ENCODE data around the gene AGR3.

The AGR3 gene

GRCh38 chr7:16810112-16810511 lies 71.7 kb downstream of the AGR3 start:
- Histone ChIP-seq H3K9me3 (ENCODE audit: control insufficient read depth, insufficient read depth, low read depth, low read length) (no peaks in the 10 kb centered on the region), H3K4me3 (ENCODE audit: low read depth, low read length) (no peak overlapping the region), H3K36me3 (ENCODE audit: control insufficient read depth in 2 of 2, insufficient read depth in 1 of 2, low read length in 2 of 2) (no peaks in the 10 kb centered on the region), H3K4me1 (ENCODE audit: control insufficient read depth, insufficient read depth, low read length) (peaks cover 7% of the 10 kb centered on the region), H3K27ac (ENCODE audit: extremely low read depth, low read depth, low read length) (no peak overlapping the region)
- TF ChIP-seq ZNF677 (tag by site-specific recombination; IDR thresholded peaks at IDR 0.05) (no peak), ZNF843 (tag by site-specific recombination; IDR thresholded peaks at IDR 0.05) (no peak), GFI1B (tag by site-specific recombination; IDR thresholded peaks at IDR 0.05) (no peak), ZNF112 (tag by site-specific recombination; IDR thresholded peaks at IDR 0.05) (no peak), ZNF558 (tag by site-specific recombination; IDR thresholded peaks at IDR 0.05) (no peak), ZBTB8A (tag by site-specific recombination; IDR thresholded peaks at IDR 0.05) (no peak), PBX3 (CRISPR knock-in tag; IDR thresholded peaks at IDR 0.05) (no peak), ZNF555 (tag by site-specific recombination; conservative IDR thresholded peaks at IDR 0.05) (no peak), ZSCAN4 (tag by site-specific recombination; IDR thresholded peaks at IDR 0.05) (no peak), SETDB1 (IDR thresholded peaks at IDR 0.05; ENCODE audit: insufficient read length, low read length) (no peak), ZBTB7A (tag by site-specific recombination; IDR thresholded peaks at IDR 0.05; ENCODE audit: low read depth) (no peak), REST (tag by site-specific recombination; IDR thresholded peaks at IDR 0.05) (no peak), GLIS2 (tag by site-specific recombination; IDR thresholded peaks at IDR 0.05) (no peak), KLF8 (tag by site-specific recombination; IDR thresholded peaks at IDR 0.05) (no peak), ZNF510 (tag by site-specific recombination; IDR thresholded peaks at IDR 0.05; ENCODE audit: insufficient replicate concordance) (no peak), SP3 (tag by site-specific recombination; IDR thresholded peaks at IDR 0.05) (no peak), ZFHX2 (tag by site-specific recombination; conservative IDR thresholded peaks at IDR 0.05) (no peak)
- POLR2A ChIA-PET: no interaction called here
- CTCF ChIA-PET: interaction anchor here (0.9 kb wide), 1 partner anchor 9 kb away, joined by 7 read pairs; no protein-coding TSS in a partner anchor

Data from HEK293 (cell line).